A549 (cell line): ENCODE measurements around the gene LANCL2. TPM values are rescaled to one million over a fixed set of nuclear protein-coding genes. Genes with fewer than 3 reads are reported as not detected.

ENCODE experiments used
- ATAC-seq, 2 experiments: fragments of 200-7000 bp in 1 of 2; fragments of >200 bp in 1 of 2; cut with Nextera tagmentation in 1 of 2; cut with Tn5 transposase in 1 of 2; 3 replicates each; pipeline versions ENCODE4 v1.8.0 to v1.9.1; 2018 to 2020; ENCODE audit warnings: mild to moderate bottlenecking in 1 of 2, moderate library complexity in 1 of 2
- CTCF ChIA-PET: fragments of 300-600 bp; sonication (Branson Sonifier 250); formaldehyde crosslinking; extraction: SDS; loops from one replicate; lab custom pipeline; 2021; ENCODE audit warnings: antibody characterized with exemption, inconsistent platforms; lab: Yijun Ruan, JAX
- POLR2A ChIA-PET: fragments of 350-600 bp; formaldehyde crosslinking; extraction: SDS; loops from one replicate; lab custom pipeline; 2021; ENCODE audit warnings: antibody characterized with exemption, inconsistent platforms; lab: Yijun Ruan, JAX
- DNase-seq, 2 experiments: peaks; one replicate each; pipeline versions ENCODE4 v3.0.0 to v3.0.0-alpha.2; 2011 to 2016; ENCODE audit warnings: low read depth in 1 of 2, low spot score in 1 of 2
- FAIRE-seq: peaks from 2 replicates; lab custom pipeline; 2011; peaks lifted over from hg19 to GRCh38; lab: Jason Lieb, UNC
- H3K27ac ChIP-seq, 2 experiments: fragments of >200 bp; sonication (Bioruptor Twin); formaldehyde crosslinking; 3 replicates each; pipeline ENCODE4 v1.5.1; 2016 to 2017
- H3K4me1 ChIP-seq: fragments of >200 bp; sonication (Bioruptor Twin); formaldehyde crosslinking; 3 replicates; pipeline ENCODE4 v1.6.1; 2016
- H3K4me2 ChIP-seq: fragments of >200 bp; sonication (Bioruptor Twin); formaldehyde crosslinking; 3 replicates; pipeline ENCODE4 v1.6.1; 2016
- H3K4me3 ChIP-seq: fragments of >200 bp; sonication (Bioruptor Twin); formaldehyde crosslinking; 3 replicates; pipeline ENCODE4 v1.5.1; 2016
- H3K9me3 ChIP-seq: fragments of >200 bp; sonication (Bioruptor Twin); formaldehyde crosslinking; 3 replicates; pipeline ENCODE4 v1.6.1; 2016
- BHLHE40 ChIP-seq: IDR thresholded peaks from 2 replicates; pipeline ENCODE4 v1.6.1; 2012; ENCODE audit warnings: low read depth, low read length, inconsistent platforms
- CBX2 ChIP-seq: fragments of 200-600 bp; sonication (generic); IDR thresholded peaks from 2 replicates; pipeline ENCODE4 v1.6.1; 2016; ENCODE audit warnings: low read depth, mild to moderate bottlenecking, borderline replicate concordance
- CEBPB ChIP-seq, 2 experiments: fragments of >200 bp in 1 of 2; sonication (Bioruptor Twin) in 1 of 2; formaldehyde crosslinking in 1 of 2; IDR thresholded peaks; 2 replicates each; pipeline ENCODE4 v1.6.1; 2012 to 2016
- EHF ChIP-seq: fragments of 250-450 bp; sonication (Bioruptor Pico); IDR thresholded peaks from 2 replicates; pipeline ENCODE4 v1.5.0; 2020; ENCODE audit warnings: mild to moderate bottlenecking
- FOSL2 ChIP-seq, 2 experiments: fragments of 450-650 bp in 1 of 2; fragments of >200 bp in 1 of 2; sonication (Bioruptor Twin) in 1 of 2; formaldehyde crosslinking; IDR thresholded peaks; 2 replicates each; pipeline versions ENCODE4 v1.5.0 to v1.6.1; 2016 to 2020; ENCODE audit warnings: mild to moderate bottlenecking in 1 of 2, moderate library complexity in 1 of 2
- FOXS1 ChIP-seq: fragments of 250-450 bp; sonication (Bioruptor Pico); IDR thresholded peaks from 2 replicates; pipeline ENCODE4 v1.5.0; 2020; ENCODE audit warnings: mild to moderate bottlenecking, moderate library complexity
- HEYL ChIP-seq: fragments of 250-450 bp; sonication (Bioruptor Pico); IDR thresholded peaks from 2 replicates; pipeline ENCODE4 v1.8.0; 2021; ENCODE audit warnings: mild to moderate bottlenecking, moderate library complexity
- HOXA7 ChIP-seq: fragments of 250-450 bp; sonication (Bioruptor Pico); IDR thresholded peaks from 2 replicates; pipeline ENCODE4 v1.5.0; 2020; ENCODE audit warnings: mild to moderate bottlenecking, moderate library complexity
- JUNB ChIP-seq: fragments of >200 bp; sonication (Bioruptor Twin); formaldehyde crosslinking; IDR thresholded peaks from 2 replicates; pipeline ENCODE4 v1.6.1; 2016
- MYC ChIP-seq: IDR thresholded peaks from 2 replicates; pipeline ENCODE4 v1.6.1; 2012; ENCODE audit warnings: mild to moderate bottlenecking, inconsistent platforms, low read length, improper control_type of control experiment, borderline replicate concordance
- POLR2A ChIP-seq: IDR thresholded peaks from 2 replicates; pipeline ENCODE4 v1.6.1; 2012; ENCODE audit warnings: mild to moderate bottlenecking, low read length
- RAD21 ChIP-seq, 2 experiments: fragments of >200 bp in 1 of 2; sonication (Bioruptor Twin) in 1 of 2; formaldehyde crosslinking in 1 of 2; IDR thresholded peaks in 1 of 2; conservative IDR thresholded peaks in 1 of 2; 2 replicates in 1 of 2; 3 replicates in 1 of 2; pipeline ENCODE4 v1.6.1; 2012 to 2018; ENCODE audit warnings: inconsistent platforms in 1 of 2
- RARB ChIP-seq: fragments of 250-450 bp; sonication (Bioruptor Pico); IDR thresholded peaks from 2 replicates; pipeline ENCODE4 v1.8.0; 2021; ENCODE audit warnings: mild to moderate bottlenecking, moderate library complexity
- RFX5 ChIP-seq: fragments of 450-650 bp; IDR thresholded peaks from 2 replicates; pipeline ENCODE4 v1.7.1; 2014; ENCODE audit warnings: antibody characterized with exemption, mild to moderate bottlenecking, moderate library complexity
- RNF2 ChIP-seq: fragments of 200-600 bp; sonication (generic); IDR thresholded peaks from 2 replicates; pipeline ENCODE4 v1.6.1; 2016; ENCODE audit warnings: low read depth, mild to moderate bottlenecking, antibody characterized with exemption, moderate library complexity, borderline replicate concordance
- SREBF2 ChIP-seq: fragments of 450-650 bp; IDR thresholded peaks from 2 replicates; pipeline ENCODE4 v1.6.1; 2014; ENCODE audit warnings: mild to moderate bottlenecking, moderate library complexity
- TP53 ChIP-seq: fragments of 250-450 bp; sonication (Bioruptor Pico); IDR thresholded peaks from 2 replicates; pipeline ENCODE4 v1.5.0; 2021; ENCODE audit warnings: mild to moderate bottlenecking, moderate library complexity
- ZC3H11A ChIP-seq: fragments of 450-650 bp; IDR thresholded peaks from 2 replicates; pipeline ENCODE4 v1.6.1; 2014; ENCODE audit warnings: antibody characterized with exemption, mild to moderate bottlenecking
- ZFP36 ChIP-seq: fragments of 450-650 bp; IDR thresholded peaks from 2 replicates; pipeline ENCODE4 v1.6.1; 2014; ENCODE audit warnings: borderline replicate concordance; ENCODE audit not compliant: partially characterized antibody
- ZNF302 ChIP-seq: fragments of 250-450 bp; sonication (Bioruptor Pico); IDR thresholded peaks from 2 replicates; pipeline ENCODE4 v1.9.0; 2021; ENCODE audit warnings: inconsistent platforms, mild to moderate bottlenecking, moderate library complexity
- ZSCAN20 ChIP-seq: fragments of 250-450 bp; sonication (Bioruptor Pico); IDR thresholded peaks from 2 replicates; pipeline ENCODE4 v1.8.0; 2022; ENCODE audit warnings: mild to moderate bottlenecking, moderate library complexity
- WGBS: methylation state at CpG from one replicate; pipeline ENCODE4 v1.1.6; 2017; ENCODE audit errors: missing lambda C conversion rate; 5-methylcytosine and 5-hydroxymethylcytosine counted together
- polyA plus RNA-seq, 4 experiments: library from polyadenylated mRNA; depleted of rRNA in 3 of 4; stranded (reverse); fragments of >200 nt; fragmentation: RNase III in 1 of 4; extraction: RNeasy Plus Mini Kit Qiagen cat#74134 plus additional on column Dnase treatment in 1 of 4; gene quantifications; 2 replicates in 3 of 4; 3 replicates in 1 of 4; pipeline ENCODE4 v1.2.3, GENCODE V29; 2011 to 2017
- TF ChIP-seq, protein P1 (sequence below): fragments of 250-450 bp; sonication (Bioruptor Pico); IDR thresholded peaks from 2 replicates; pipeline ENCODE4 v1.5.0; 2021; ENCODE audit warnings: mild to moderate bottlenecking, moderate library complexity, borderline replicate concordance
- TF ChIP-seq, protein P2 (sequence below): IDR thresholded peaks from 2 replicates; pipeline ENCODE4 v1.6.1; 2012
- TF ChIP-seq, protein P3 (sequence below): IDR thresholded peaks from 2 replicates; pipeline ENCODE4 v1.6.1; 2012; ENCODE audit warnings: low read depth, borderline replicate concordance
- TF ChIP-seq, protein P4 (sequence below): fragments of 150-350 bp; IDR thresholded peaks from 2 replicates; pipeline ENCODE4 v1.6.1; 2014; ENCODE audit warnings: low read depth, mild to moderate bottlenecking, low read length

Gene LANCL2
- polyA plus RNA-seq, 2 of the 4 experiments (the other 2 are of a cell fraction), result 8.0 to 12.4 TPM

DNA sequence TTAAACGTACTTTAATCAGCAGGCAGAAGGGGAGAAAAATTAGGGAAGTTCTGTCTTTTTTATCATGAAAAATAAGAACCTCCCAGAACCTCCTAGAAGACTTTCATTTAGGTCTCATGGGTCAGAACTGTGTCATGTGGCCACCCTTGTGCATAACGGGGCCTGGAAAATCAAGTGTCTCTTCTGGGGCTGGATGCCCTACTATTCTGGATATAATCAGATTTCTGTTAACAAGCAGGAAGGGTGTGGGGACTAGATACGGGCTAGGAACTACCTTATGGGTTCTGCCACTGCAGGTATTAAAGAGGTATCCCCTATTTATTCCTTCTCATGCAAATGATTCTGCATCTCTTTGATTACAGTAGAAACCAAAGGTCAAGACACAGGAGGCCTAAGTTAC, 14.1 kb downstream of the LANCL2 start:
- DNase-seq, result no peak
- Histone ChIP-seq H3K4me2 (no peak overlapping the region), H3K9me3 (no peaks in the 10 kb centered on the region), H3K4me3 (no peak overlapping the region), H3K4me1 (no peaks in the 10 kb centered on the region), H3K27ac (no peak overlapping the region)
- ATAC-seq, result no peak
- ChIA-PET CTCF (interaction anchor here (1.1 kb wide), 1 partner anchor 36 kb away, joined by 4 read pairs; no protein-coding TSS in a partner anchor), POLR2A (no interaction called here)
- 80% methylated on average over 3 of the region's 3 CpGs for WGBS
- FAIRE-seq, result no peak
- TF ChIP-seq EHF (CRISPR knock-in tag) (no peak), RARB (CRISPR knock-in tag) (no peak), FOSL2 (IDR thresholded peaks at IDR 0.05) (no peak), FOSL2 (CRISPR knock-in tag; IDR thresholded peaks at IDR 0.05) (no peak), HOXA7 (CRISPR knock-in tag) (no peak), JUNB (no peak), ZSCAN20 (no peak), FOXS1 (CRISPR knock-in tag) (no peak), CBX2 (no peak), RAD21 (conservative IDR thresholded peaks at IDR 0.05 in 1 of 2, IDR thresholded peaks at IDR 0.05 in 1 of 2) (no peak), ZNF302 (no peak), ZC3H11A (no peak), POLR2A (no peak), ZFP36 (no peak), RFX5 (no peak), CEBPB (IDR thresholded peaks at IDR 0.05) (no peak), SREBF2 (no peak)
- TF ChIP-seq, protein P1, sequence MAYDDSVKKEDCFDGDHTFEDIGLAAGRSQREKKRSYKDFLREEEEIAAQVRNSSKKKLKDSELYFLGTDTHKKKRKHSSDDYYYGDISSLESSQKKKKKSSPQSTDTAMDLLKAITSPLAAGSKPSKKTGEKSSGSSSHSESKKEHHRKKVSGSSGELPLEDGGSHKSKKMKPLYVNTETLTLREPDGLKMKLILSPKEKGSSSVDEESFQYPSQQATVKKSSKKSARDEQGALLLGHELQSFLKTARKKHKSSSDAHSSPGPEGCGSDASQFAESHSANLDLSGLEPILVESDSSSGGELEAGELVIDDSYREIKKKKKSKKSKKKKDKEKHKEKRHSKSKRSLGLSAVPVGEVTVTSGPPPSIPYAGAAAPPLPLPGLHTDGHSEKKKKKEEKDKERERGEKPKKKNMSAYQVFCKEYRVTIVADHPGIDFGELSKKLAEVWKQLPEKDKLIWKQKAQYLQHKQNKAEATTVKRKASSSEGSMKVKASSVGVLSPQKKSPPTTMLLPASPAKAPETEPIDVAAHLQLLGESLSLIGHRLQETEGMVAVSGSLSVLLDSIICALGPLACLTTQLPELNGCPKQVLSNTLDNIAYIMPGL (CRISPR knock-in tag), result no peak

DNA sequence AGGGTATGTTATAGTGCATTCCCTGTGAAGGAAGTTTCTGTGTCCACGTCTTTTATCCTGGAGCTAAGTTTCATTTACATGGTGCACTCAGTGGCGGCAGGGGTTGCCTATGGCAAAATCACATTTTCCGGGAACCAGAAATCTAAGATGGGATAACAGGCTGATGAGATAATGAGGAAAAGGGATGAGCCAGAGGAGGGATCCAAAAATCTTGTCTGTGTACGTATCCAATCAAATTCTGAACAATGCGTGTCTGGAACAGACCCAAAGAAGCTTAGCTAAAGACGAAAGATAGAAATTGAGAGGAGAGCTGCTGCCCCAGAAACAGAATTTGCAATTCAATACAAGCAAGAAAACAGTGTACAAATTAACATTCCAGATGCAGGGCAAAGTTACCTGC, 16.1 kb downstream of the LANCL2 start:
- no peaks in the 10 kb centered on the region for H3K4me1 ChIP-seq
- ChIA-PET CTCF (interaction anchor here (0.9 to 1.5 kb wide), 6 partner anchors 13 to 608 kb away, joined by 3 to 4 read pairs (median 3); no protein-coding TSS in a partner anchor), POLR2A (interaction anchor here (1.5 kb wide), 1 partner anchor 16 kb away, joined by 4 read pairs; no protein-coding TSS in a partner anchor)
- FAIRE-seq (no peak), DNase-seq (no peak), ATAC-seq (no peak)
- peaks cover 3% of the 10 kb centered on the region for H3K9me3 ChIP-seq
- no peak overlapping the region for H3K27ac ChIP-seq
- no peak overlapping the region for H3K4me3 ChIP-seq
- WGBS, result 74% methylated on average over 6 of the region's 6 CpGs
- H3K4me2 ChIP-seq, result no peak overlapping the region
- no peak for TF ChIP-seq BHLHE40
- no peak for TF ChIP-seq RNF2
- TF ChIP-seq TP53, result no peak
- TF ChIP-seq, protein P2, sequence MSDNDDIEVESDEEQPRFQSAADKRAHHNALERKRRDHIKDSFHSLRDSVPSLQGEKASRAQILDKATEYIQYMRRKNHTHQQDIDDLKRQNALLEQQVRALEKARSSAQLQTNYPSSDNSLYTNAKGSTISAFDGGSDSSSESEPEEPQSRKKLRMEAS, result no peak

DNA sequence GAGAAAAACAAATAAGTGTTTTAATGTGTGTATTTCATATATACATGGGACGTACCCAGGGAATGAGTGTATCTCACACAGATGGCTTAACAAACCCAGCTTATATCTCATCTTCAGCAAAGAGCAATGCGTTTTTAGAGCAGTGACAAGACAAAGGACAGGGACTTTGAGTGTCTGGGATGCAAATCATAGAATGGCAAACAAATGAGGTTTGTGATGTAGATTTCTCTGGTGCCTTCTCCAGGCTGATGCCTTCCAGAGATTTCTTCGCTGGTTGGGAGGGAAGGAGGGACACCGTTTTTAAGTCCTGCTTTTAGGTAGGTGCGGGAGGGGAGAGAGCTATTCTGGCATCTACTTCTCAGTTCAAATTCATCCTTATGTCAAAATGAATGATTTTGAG, 16.6 kb downstream of the LANCL2 start:
- CTCF ChIA-PET, result interaction anchor here (0.9 to 1.5 kb wide), 6 partner anchors 12 to 608 kb away, joined by 3 to 4 read pairs (median 3); no protein-coding TSS in a partner anchor
- H3K4me1 ChIP-seq, result no peaks in the 10 kb centered on the region
- WGBS, result 86% methylated on average over 5 of the region's 5 CpGs
- DNase-seq (no peak), ATAC-seq (no peak), FAIRE-seq (no peak)
- TF ChIP-seq FOXS1 (CRISPR knock-in tag) (no peak), SREBF2 (no peak), CEBPB (IDR thresholded peaks at IDR 0.05) (no peak), MYC (no peak), ZFP36 (no peak), TP53 (no peak), HEYL (no peak), RNF2 (no peak)
- TF ChIP-seq, protein P3, sequence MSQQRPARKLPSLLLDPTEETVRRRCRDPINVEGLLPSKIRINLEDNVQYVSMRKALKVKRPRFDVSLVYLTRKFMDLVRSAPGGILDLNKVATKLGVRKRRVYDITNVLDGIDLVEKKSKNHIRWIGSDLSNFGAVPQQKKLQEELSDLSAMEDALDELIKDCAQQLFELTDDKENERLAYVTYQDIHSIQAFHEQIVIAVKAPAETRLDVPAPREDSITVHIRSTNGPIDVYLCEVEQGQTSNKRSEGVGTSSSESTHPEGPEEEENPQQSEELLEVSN, result no peak
- TF ChIP-seq, protein P4, sequence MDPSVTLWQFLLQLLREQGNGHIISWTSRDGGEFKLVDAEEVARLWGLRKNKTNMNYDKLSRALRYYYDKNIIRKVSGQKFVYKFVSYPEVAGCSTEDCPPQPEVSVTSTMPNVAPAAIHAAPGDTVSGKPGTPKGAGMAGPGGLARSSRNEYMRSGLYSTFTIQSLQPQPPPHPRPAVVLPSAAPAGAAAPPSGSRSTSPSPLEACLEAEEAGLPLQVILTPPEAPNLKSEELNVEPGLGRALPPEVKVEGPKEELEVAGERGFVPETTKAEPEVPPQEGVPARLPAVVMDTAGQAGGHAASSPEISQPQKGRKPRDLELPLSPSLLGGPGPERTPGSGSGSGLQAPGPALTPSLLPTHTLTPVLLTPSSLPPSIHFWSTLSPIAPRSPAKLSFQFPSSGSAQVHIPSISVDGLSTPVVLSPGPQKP, result no peak
- TF ChIP-seq, protein P1 (CRISPR knock-in tag), result no peak
- H3K27ac ChIP-seq, result no peak overlapping the region
- peaks cover 8% of the 10 kb centered on the region for H3K9me3 ChIP-seq
- no peak overlapping the region for H3K4me2 ChIP-seq
- POLR2A ChIA-PET, result interaction anchor here (1.5 kb wide), 1 partner anchor 16 kb away, joined by 4 read pairs; no protein-coding TSS in a partner anchor
- H3K4me3 ChIP-seq, result no peak overlapping the region
